ENCODE data around the gene NAXD. TPM values are rescaled to one million over a fixed set of nuclear protein-coding genes. Genes with fewer than 3 reads are reported as not detected.
"Not testable (repeated sequence)": the region's sequence is repeated elsewhere in the genome, so short reads cannot be mapped to it uniquely, and the experiment has no call there.

NAXD gene
- total RNA-seq, 1 donor from 2014 or later = 32.7 TPM

- TF ChIP-seq CTCF (IDR thresholded peaks at IDR 0.05) = no peak
- Mint-ChIP-seq H3K36me3 (ENCODE audit: low read depth) (no peaks in the 10 kb centered on the region), H3K9me3 (no peaks in the 10 kb centered on the region), H3K27me3 (peaks cover 3% of the 10 kb centered on the region), H3K27ac (no peak overlapping the region), H3K4me3 (no peak overlapping the region), H3K4me1 (no peaks in the 10 kb centered on the region)
- intact Hi-C loops (cut with micrococcal nuclease) = no loop called here
- no peak for ATAC-seq (ENCODE audit: low read depth)
- CTCF ChIA-PET = interaction anchor here (1.1 to 1.7 kb wide), 3 partner anchors 15 to 222 kb away, joined by 3 to 4 read pairs (median 4); no protein-coding TSS in a partner anchor
- DNase-seq = no peak
- POLR2A ChIA-PET = no interaction called here
Observed at GRCh38 chr13:110597041-110597689, 18.2 kb upstream of the NAXD start.

GRCh38 chr13:110600261-110600819 is 15.0 kb upstream of the NAXD start:
- DNase-seq (no peak), ATAC-seq (ENCODE audit: low read depth) (no peak)
- H3K4me3 Mint-ChIP-seq = no peak overlapping the region
- TF ChIP-seq CTCF (IDR thresholded peaks at IDR 0.05) = no peak
- no peaks in the 10 kb centered on the region for H3K36me3 Mint-ChIP-seq (ENCODE audit: low read depth)
- no peaks in the 10 kb centered on the region for H3K4me1 Mint-ChIP-seq
- H3K9me3 Mint-ChIP-seq = no peaks in the 10 kb centered on the region
- peaks cover 5% of the 10 kb centered on the region for H3K27me3 Mint-ChIP-seq
- intact Hi-C loops (cut with micrococcal nuclease) = no loop called here
- CTCF ChIA-PET = no interaction called here
- POLR2A ChIA-PET = no interaction called here
- H3K27ac Mint-ChIP-seq = no peak overlapping the region

GRCh38 chr13:110600980-110601379 is 14.4 kb upstream of the NAXD start:
- CTCF ChIA-PET = interaction anchor here (0.6 kb wide), 1 partner anchor 219 kb away, joined by 3 read pairs; no protein-coding TSS in a partner anchor
- H3K4me1 Mint-ChIP-seq = no peaks in the 10 kb centered on the region

GRCh38 chr13:110605132-110605531 is 10.2 kb upstream of the NAXD start:
- ChIA-PET CTCF (no interaction called here), POLR2A (no interaction called here)
- intact Hi-C loops (cut with micrococcal nuclease) = no loop called here
- no peak for ATAC-seq (ENCODE audit: low read depth)
- Mint-ChIP-seq H3K4me3 (no peak overlapping the region), H3K36me3 (ENCODE audit: low read depth) (no peaks in the 10 kb centered on the region), H3K9me3 (no peaks in the 10 kb centered on the region), H3K27ac (no peak overlapping the region), H3K27me3 (peaks cover 5% of the 10 kb centered on the region), H3K4me1 (no peaks in the 10 kb centered on the region)
- TF ChIP-seq CTCF (IDR thresholded peaks at IDR 0.05) = no peak
- DNase-seq = no peak

More at GRCh38 chr13:110600980-110601379, 14.4 kb upstream of the NAXD start:
- H3K4me3 Mint-ChIP-seq = no peak overlapping the region
- peaks cover 5% of the 10 kb centered on the region for H3K27me3 Mint-ChIP-seq
- no peak overlapping the region for H3K27ac Mint-ChIP-seq
- no peaks in the 10 kb centered on the region for H3K9me3 Mint-ChIP-seq
- ATAC-seq (ENCODE audit: low read depth) = no peak
- H3K36me3 Mint-ChIP-seq (ENCODE audit: low read depth) = no peaks in the 10 kb centered on the region
- intact Hi-C loops (cut with micrococcal nuclease) = no loop called here
- TF ChIP-seq CTCF (IDR thresholded peaks at IDR 0.05) = no peak
- POLR2A ChIA-PET = no interaction called here
- no peak for DNase-seq

- intact Hi-C loops (cut with micrococcal nuclease); H3K9me3 Mint-ChIP-seq; DNase-seq; ATAC-seq (ENCODE audit: low read depth); H3K27ac Mint-ChIP-seq; H3K4me1 Mint-ChIP-seq; POLR2A ChIA-PET; H3K27me3 Mint-ChIP-seq; H3K4me3 Mint-ChIP-seq; CTCF ChIA-PET; H3K36me3 Mint-ChIP-seq (ENCODE audit: low read depth): not testable (repeated sequence)
Observed at GRCh38 chr13:110606281-110606680, 9.1 kb upstream of the NAXD start.

Data from activated B cell treated with CpG ODN at 0.5 μM for 24 hours (primary cell).